IPS DF 4.7 (cell line): ENCODE results near the gene TRIM14.
"Not testable (repeated sequence)": the region's sequence is repeated elsewhere in the genome, so short reads cannot be mapped to it uniquely, and the experiment has no call there.

Experiments
- DNase-seq: peaks from one replicate; pipeline ENCODE4 v3.0.0-alpha.2; 2013; ENCODE audit warnings: low spot score; ENCODE audit errors: extremely low read depth

TRIM14 gene

DNA sequence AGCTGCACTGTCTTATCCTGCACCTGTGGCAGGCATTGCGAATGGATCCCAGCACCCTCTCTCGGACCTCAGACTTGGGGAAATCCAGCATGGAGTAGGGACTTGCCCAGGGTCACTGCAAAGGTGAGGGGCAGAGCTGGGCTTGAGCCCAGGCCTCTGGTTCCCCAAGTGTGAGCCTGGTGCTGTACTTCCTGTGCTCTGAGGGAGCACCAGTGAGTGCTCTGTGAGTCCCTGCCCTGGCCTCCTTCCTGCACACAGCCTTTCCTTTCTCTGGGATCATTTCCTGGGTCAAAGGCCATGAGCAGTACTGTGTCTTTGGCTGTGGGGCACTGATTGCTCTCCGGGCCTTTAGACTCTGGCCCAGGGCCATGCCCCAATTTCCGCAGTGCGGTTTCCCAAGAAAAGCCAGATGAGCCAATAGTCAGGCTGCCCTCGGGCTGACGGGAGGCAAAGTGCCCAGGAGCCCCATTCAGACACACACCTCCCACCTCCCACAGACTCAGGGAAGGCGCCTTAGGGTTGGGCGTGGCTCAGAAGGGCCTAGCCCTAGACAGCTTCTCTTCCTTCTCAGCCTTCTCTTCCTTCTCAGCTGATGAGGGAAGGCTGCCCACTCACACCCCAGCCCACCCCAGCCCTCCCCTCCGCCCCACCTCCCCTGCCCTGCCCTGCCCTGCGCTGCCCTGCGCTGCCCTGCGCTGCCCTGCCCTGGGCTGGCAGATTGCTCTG lies 23.3 kb upstream of the TRIM14 start:
- no peak for DNase-seq

- no peak for DNase-seq
Measured at GRCh38 chr9:98140503-98140902, 21.5 kb upstream of the TRIM14 start.

DNA sequence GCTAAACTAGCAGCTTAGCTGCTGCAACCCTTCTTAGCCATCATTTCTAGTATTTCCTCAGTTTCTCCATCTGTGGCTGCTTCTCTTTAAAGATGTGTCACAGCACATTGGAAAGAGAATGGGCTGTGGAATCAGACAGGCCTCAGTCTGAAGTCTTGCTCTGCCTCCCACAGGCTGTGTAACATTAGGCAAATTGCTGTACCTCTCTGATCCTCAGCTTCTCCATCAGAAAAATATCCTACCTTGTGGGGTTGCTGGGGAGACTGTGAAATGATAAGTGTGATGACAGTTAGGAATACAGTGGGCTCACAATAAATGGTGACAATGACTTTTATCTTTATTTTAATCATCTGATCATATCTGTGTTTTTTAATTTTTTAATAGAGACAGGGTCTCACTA lies 17.5 kb upstream of the TRIM14 start:
- no peak for DNase-seq

- DNase-seq = no peak
Measured at GRCh38 chr9:98135938-98136337, 16.9 kb upstream of the TRIM14 start.

DNA sequence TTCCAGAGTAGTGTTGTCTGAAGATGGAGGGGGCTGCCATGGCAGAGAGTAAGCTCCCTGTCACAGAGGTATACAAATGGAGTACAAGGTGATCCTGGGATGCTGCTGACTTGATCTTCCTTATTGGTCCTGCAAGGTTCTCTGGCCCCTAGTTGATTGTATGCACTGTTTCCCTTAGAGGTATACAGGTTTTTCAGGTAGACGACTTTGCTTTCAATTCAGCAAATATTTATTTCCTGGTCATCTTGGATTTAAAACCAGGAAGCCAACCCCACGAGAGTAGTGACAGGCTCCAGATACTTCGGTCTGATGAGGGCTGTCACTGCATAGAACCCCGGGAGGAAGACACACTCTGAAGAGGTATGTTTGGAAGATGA lies 16.5 kb upstream of the TRIM14 start:
- DNase-seq = no peak

GRCh38 chr9:98134702-98135557 lies 15.9 kb upstream of the TRIM14 start:
- DNase-seq = no peak

DNA sequence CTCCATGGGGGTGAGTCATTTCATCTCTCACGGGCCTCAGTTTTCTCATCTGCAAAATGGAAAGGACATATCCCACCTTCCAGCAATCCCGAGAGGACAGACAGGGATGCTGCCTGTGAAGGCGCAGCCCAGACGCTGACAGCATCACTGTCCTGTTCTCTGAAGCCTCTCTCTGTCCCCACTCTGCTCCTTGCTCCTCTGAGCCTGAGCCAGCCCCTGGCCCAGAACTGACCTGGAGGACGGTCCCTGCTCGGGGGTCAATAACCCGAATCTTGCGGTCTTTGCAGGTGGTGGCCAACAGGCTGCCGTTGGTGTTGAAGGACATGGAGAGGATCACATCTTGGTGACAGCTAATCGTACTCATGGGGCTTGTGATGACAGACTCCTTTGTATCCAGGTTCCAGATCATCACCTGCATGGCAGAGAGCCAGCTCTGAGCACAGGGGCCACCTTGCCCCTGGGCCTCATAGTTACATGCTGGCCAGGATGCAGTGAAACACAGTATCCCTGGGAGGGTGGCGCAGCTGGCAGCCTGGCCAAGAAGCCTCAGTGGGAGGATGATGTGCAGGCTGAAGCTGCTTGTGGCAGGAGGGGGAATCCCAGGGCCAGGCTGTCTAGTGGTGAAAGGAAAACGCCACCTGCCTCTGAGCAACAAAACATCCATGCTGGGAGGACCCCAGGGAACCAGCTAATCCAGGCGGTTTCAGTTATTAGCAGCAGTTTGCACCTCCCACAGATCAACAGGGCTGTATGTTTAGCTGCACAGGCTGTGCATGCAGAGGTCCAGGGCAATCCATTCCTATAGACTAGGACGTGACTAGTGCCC lies 14.0 kb upstream of the TRIM14 start:
- no peak for DNase-seq

DNA sequence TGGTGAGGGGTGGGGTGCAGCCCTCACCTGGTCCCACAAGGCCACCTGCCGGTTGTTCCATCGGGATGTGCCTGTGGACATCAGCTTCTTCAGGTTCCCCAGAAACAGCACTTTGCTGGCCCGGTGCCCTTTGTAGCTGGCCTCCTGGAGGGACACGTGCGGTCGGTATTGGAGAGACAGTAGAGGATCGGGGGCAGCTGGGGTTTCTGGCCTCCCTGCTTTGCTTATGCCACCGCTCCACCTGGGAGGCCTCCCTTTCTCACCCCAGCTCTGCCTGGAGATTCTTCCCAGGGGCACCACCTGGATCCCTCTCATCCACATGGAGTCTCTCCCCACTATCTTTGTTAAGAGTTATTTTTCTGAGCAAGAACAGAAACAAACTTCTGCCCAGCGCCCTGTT lies 13.1 kb upstream of the TRIM14 start:
- no peak for DNase-seq

- no peak for DNase-seq
Measured at GRCh38 chr9:98130576-98131228, 11.7 kb upstream of the TRIM14 start.

DNA sequence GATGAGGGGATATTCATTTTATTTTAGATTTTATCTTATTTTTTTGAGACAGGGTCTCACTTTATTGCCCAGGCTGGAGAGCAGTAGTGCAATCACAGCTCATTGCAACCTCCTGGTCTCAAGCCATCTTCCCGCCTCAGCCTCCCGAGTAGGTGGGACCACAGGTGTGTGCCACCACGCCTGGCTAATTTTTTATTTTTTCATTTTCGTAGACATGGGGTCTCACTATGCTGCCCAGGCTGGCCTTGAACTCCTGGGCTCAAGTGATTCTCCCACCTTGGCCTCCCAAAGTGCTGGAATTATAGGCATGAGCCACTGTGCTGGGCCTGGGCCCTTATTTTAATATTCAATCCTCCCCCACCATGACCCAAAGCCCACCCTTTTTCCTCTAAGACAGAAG lies 11.0 kb upstream of the TRIM14 start:
- not testable (repeated sequence) for DNase-seq

DNA sequence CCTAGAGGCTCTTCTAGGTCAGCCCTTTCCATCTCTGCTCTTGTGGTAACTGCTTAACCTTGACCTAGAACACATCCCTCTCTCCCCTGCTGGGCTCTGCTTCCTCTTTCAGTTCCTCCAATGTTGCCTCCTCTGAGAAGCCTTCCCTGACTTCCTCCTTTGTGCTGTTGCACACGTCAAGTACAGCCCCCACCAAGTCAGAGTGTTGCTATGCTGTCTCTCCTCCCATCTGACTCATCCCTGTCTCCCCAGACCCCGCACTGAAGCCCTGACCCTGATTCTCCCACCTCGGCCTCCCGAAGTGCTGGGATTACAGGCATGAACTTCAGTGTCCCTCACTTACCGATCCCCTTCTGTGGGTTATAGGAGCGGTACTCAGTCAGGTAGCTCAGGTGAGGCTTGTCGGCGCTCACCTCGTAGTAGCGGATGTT lies 10.4 kb upstream of the TRIM14 start:
- no peak for DNase-seq

DNA sequence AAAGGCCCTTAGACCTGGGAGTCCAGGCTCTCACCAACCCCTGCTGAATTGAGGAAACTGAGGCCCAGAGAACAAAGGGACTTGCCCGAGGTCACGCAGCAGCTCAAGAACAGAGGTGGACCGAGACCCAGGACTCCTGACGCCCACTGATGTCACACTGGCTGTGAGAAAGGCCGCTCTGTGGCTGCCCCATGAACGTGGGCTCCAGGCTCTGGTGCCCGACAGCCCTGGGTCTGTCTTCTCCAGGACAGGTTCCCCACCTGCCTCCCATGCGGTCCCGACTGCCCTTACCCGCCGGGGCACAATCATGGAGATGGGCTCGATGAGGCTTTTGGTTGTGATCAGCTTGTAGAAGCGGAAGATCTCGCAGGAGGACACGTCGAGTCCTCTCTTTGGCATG lies 9.3 kb upstream of the TRIM14 start:
- no peak for DNase-seq

- no peak for DNase-seq
Measured at GRCh38 chr9:98127226-98127625, 8.2 kb upstream of the TRIM14 start.

DNA sequence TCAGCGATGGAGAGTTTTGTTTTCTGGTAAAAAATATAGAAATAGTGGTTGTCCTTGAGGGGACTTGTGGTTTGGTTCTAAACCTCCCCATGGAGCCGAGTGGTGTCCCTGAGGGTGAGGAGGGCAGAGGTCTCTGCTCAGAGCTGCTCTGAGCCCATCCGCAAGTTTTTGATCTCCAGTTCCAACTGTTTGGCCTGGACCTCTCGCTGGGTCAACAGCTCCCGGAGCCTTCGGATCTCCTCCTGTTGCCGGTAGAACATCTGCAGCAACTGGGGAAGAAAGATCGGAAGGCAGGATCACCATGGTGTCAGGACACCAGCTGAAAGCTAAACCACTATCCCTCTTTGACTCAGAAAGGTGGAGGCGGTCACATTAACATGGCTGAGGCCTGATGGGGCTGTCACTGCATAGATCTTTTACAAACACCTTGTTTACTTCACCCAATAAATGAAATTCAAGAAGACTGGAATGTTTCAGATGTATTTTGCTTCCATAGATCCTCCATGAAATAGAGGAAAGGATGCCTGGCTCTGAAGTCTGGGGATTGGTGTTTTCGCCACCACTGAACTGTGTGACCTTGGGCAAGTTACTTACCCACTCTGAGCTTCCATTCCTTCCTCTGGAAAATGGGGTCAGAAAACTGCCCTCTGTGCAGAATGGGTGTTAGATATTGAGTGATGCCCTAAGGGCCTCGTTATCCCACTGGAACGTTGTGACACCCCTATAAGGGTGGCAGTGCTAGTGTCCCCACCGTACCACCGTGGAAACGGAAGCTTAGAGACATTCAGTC lies 5.8 kb upstream of the TRIM14 start:
- DNase-seq = no peak

GRCh38 chr9:98124091-98124490 lies 5.1 kb upstream of the TRIM14 start:
- not testable (repeated sequence) for DNase-seq

DNA sequence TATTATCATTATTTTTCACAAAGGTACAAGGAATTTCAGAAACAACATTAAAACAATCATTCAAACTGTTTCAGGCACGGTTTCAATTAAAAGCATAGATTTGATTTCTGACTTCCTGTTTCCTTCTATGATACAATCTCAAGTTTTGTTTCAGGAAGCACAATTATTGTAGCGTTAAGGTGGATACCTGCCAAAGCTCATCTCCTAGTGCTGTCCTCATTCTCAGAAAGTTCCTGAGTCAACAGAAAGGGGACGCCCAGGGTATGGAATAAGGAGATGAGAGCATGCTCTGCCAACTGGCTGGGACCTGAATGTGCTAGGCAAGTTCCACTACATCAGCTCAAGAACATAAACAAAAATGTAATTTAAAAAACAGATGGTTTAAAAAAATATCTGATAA lies 2.0 kb upstream of the TRIM14 start:
- DNase-seq = no peak

DNA sequence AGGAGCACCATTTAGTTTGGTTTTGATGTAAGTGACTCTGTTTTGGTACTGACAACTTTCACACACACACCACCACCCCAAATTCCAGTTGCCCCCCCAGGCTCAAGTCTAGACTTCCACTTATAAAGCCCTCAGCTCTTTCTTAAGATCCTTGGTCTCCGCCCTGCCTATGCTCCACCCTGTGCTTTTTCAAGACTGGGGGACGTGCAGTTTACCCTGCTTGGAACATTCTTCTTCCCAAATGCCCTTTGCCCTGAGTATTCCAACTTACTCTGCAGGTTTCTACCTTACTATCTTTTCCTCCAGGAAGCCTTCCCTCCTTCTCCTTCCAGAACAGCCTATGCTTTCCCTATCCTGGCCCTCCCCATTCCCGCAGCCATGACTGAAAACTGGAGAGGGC lies 1.5 kb upstream of the TRIM14 start:
- no peak for DNase-seq

DNA sequence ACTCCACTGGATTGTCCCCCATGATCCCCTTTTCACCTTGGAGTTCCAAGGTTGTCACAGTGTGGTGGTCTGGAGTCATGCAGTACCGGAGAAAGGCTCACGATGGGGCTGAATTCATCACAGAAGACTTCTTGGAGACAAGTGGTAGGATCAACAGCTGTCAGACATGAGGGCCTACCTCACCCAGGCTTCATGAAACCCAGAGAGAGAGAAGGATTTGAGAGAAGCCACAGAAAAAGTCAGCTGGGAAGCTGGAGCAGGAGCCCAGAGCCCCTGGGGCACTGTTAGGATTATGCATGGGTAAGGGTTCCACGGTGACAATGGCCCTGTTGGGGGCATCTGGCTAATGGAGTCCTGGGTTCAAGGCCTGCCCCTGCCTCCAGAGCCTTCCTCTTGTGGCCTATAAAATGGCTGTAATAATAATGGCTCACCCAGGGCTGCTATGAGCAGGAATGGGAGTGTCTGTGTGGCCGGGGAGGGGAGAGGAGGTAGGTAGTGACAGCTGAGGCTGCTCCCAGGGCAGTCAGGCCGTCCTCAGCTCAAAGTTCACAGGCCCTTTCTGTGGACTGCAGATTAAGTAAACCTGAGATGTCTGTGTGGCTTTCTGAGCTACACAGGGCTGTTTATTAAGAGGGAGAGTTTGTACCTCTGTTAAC lies 910 bp downstream of the TRIM14 start:
- no peak for DNase-seq

- DNase-seq = not testable (repeated sequence)
Measured at GRCh38 chr9:98117097-98117496, 1.9 kb downstream of the TRIM14 start.

GRCh38 chr9:98109052-98109451 lies 10.0 kb downstream of the TRIM14 start:
- no peak for DNase-seq
